K562 (cell line): Measurements from ENCODE around the gene EGFL6. TPM values are rescaled to one million over a fixed set of nuclear protein-coding genes. Genes with fewer than 3 reads are reported as not detected.

Source experiments
- ATAC-seq: fragments of 200-7000 bp; cut with Tn5 transposase; 3 replicates; pipeline ENCODE4 v1.9.1; 2020; ENCODE audit warnings: moderate library complexity
- BruUV-seq: library from RNA; stranded (reverse); fragments of 400-500 nt; replicated peaks from 2 replicates; lab custom pipeline; 2021; lab: Mats Ljungman, UMichigan
- CTCF ChIA-PET: fragments of 300-600 bp; formaldehyde crosslinking; extraction: SDS; loops from one replicate; lab custom pipeline; 2021; ENCODE audit warnings: low intra/inter-chr PET ratio; lab: Yijun Ruan, JAX
- POLR2A ChIA-PET: fragments of 300-600, 350-650 bp; sonication (Branson Sonifier 250); formaldehyde crosslinking; extraction: SDS; loops from one replicate; lab custom pipeline; 2021; ENCODE audit warnings: antibody characterized with exemption, inconsistent platforms; lab: Yijun Ruan, JAX
- DNase-seq, 4 experiments: peaks; one replicate each; pipeline versions ENCODE4 v3.0.0 to v3.0.0-alpha.2; 2011 to 2018; ENCODE audit warnings: low spot score in 3 of 4, mixed read lengths in 3 of 4; ENCODE audit errors: extremely low read depth in 1 of 4
- FAIRE-seq: peaks from 2 replicates; lab custom pipeline; 2011; peaks lifted over from hg19 to GRCh38; lab: Jason Lieb, UNC
- H2AFZ ChIP-seq: 2 replicates; pipeline ENCODE4 v1.6.0; 2011; ENCODE audit warnings: low read depth, low read length, control low read depth, inconsistent platforms
- H3K27ac ChIP-seq: fragments of 200-600 bp; 3 replicates; pipeline ENCODE4 v1.8.0; 2011; ENCODE audit warnings: low read depth, mild to moderate bottlenecking, control low read depth, inconsistent platforms, low read length, moderate library complexity, mixed read lengths; ENCODE audit errors: extremely low read depth
- H3K27me3 ChIP-seq, 2 experiments: fragments of 300-600 bp in 1 of 2; 2 replicates in 1 of 2; 3 replicates in 1 of 2; pipeline versions ENCODE4 v1.6.0 to v1.8.0; 2011; ENCODE audit warnings: inconsistent platforms in 2 of 2, low read length in 2 of 2, mild to moderate bottlenecking in 1 of 2, mixed read lengths in 1 of 2, moderate library complexity in 1 of 2; ENCODE audit not compliant: control insufficient read depth in 2 of 2, insufficient read depth in 2 of 2
- H3K36me3 ChIP-seq: fragments of 300-600 bp; 3 replicates; pipeline ENCODE4 v1.8.0; 2011; ENCODE audit warnings: mild to moderate bottlenecking, low read length, inconsistent platforms; ENCODE audit not compliant: control insufficient read depth, insufficient read depth
- H3K4me1 ChIP-seq, 2 experiments: fragments of 200-600 bp in 1 of 2; replicated peaks in 1 of 2; 2 replicates in 1 of 2; 3 replicates in 1 of 2; pipeline versions ENCODE4 v1.5.1 to v1.8.0; 2011; ENCODE audit warnings: inconsistent platforms in 2 of 2, low read length in 2 of 2, mild to moderate bottlenecking in 1 of 2, mixed read lengths in 1 of 2, moderate library complexity in 1 of 2; ENCODE audit not compliant: control insufficient read depth in 2 of 2, insufficient read depth in 2 of 2
- H3K4me2 ChIP-seq: 2 replicates; pipeline ENCODE4 v1.6.1; 2011; ENCODE audit warnings: low read length, control low read depth, inconsistent platforms, mixed read lengths; ENCODE audit not compliant: insufficient read depth
- H3K4me3 ChIP-seq: fragments of 200-600 bp; sonication (generic), shearing (Covaris generic); 2 replicates; pipeline ENCODE4 v1.5.1; 2016; ENCODE audit warnings: control low read depth, inconsistent platforms
- H3K79me2 ChIP-seq: fragments of 200-600 bp; 3 replicates; pipeline ENCODE4 v1.8.0; 2011; ENCODE audit warnings: low read length, inconsistent platforms; ENCODE audit not compliant: control insufficient read depth, insufficient read depth
- H3K9ac ChIP-seq, 2 experiments: 2 replicates each; pipeline versions ENCODE4 v1.6.0 to v1.6.1; 2011; ENCODE audit warnings: low read depth in 2 of 2, low read length in 2 of 2, control low read depth in 1 of 2, inconsistent platforms in 1 of 2, mild to moderate bottlenecking in 1 of 2, mixed read lengths in 1 of 2; ENCODE audit not compliant: insufficient read depth in 1 of 2
- H3K9me1 ChIP-seq: one replicate; pipeline ENCODE4 v1.6.0; 2011; ENCODE audit warnings: inconsistent platforms, mild to moderate bottlenecking, low read length, moderate library complexity; ENCODE audit not compliant: control insufficient read depth, insufficient read depth
- H3K9me3 ChIP-seq: replicated peaks from 2 replicates; pipeline ENCODE4 v1.5.1; 2011; ENCODE audit warnings: low read depth, low read length, inconsistent platforms; ENCODE audit not compliant: control insufficient read depth, insufficient read depth
- H4K20me1 ChIP-seq: replicated peaks from 2 replicates; pipeline ENCODE4 v1.6.1; 2011; ENCODE audit warnings: low read length, inconsistent platforms, mixed read lengths; ENCODE audit not compliant: control insufficient read depth, insufficient read depth
- ATF7 ChIP-seq: fragments of 450-650 bp; IDR thresholded peaks from 2 replicates; pipeline ENCODE4 v1.7.1; 2014; ENCODE audit warnings: mild to moderate bottlenecking, moderate library complexity
- PHF8 ChIP-seq: fragments of 200-600 bp; sonication (generic); IDR thresholded peaks from 2 replicates; pipeline ENCODE4 v1.6.1; 2012; ENCODE audit warnings: mixed run types, mild to moderate bottlenecking, inconsistent platforms, low read length, moderate library complexity, borderline replicate concordance
- RBM22 ChIP-seq: fragments of 200-400 bp; formaldehyde crosslinking; IDR thresholded peaks from 2 replicates; pipeline ENCODE4 v1.6.1; 2018; ENCODE audit warnings: low read length, low read depth; ENCODE audit not compliant: poor library complexity, severe bottlenecking
- SREBF1 ChIP-seq: fragments of 150-350 bp; IDR thresholded peaks from 2 replicates; pipeline ENCODE4 v1.6.1; 2014; ENCODE audit warnings: antibody characterized with exemption, low read depth, low read length, borderline replicate concordance
- TAF9B ChIP-seq: fragments of 450-650 bp; IDR thresholded peaks from 2 replicates; pipeline ENCODE4 v1.6.1; 2018; ENCODE audit warnings: mild to moderate bottlenecking; ENCODE audit not compliant: partially characterized antibody
- ZBTB11 ChIP-seq, 3 experiments: fragments of 200-800 bp in 1 of 3; fragments of 250-450 bp in 1 of 3; fragments of 450-650 bp in 1 of 3; sonication (Bioruptor Pico) in 1 of 3; sonication (Bioruptor generic) in 1 of 3; formaldehyde crosslinking in 1 of 3; IDR thresholded peaks; 2 replicates each; pipeline versions ENCODE4 v1.6.1 to v1.8.0; 2016 to 2022; ENCODE audit warnings: mild to moderate bottlenecking in 2 of 3, missing genetic modification characterization in 2 of 3, missing compliant biosample characterization in 1 of 3, moderate library complexity in 1 of 3
- ZC3H4 ChIP-seq: sonication (generic); formaldehyde crosslinking; IDR thresholded peaks from 2 replicates; pipeline ENCODE4 v1.9.0; 2021; ENCODE audit warnings: missing genetic modification reagents, borderline replicate concordance
- ZNF277 ChIP-seq: fragments of 250-450 bp; sonication (Bioruptor Pico); IDR thresholded peaks from 2 replicates; pipeline ENCODE4 v1.8.0; 2022; ENCODE audit warnings: inconsistent platforms, mild to moderate bottlenecking, moderate library complexity, borderline replicate concordance
- ZNF583 ChIP-seq: fragments of 250-450 bp; sonication (Bioruptor Pico); IDR thresholded peaks from 2 replicates; pipeline ENCODE4 v1.4.0; 2020
- ZNF589 ChIP-seq: fragments of 200-800 bp; sonication (Bioruptor generic); IDR thresholded peaks from 2 replicates; pipeline ENCODE4 v1.6.1; 2016; ENCODE audit warnings: low read depth, missing genetic modification characterization, missing compliant biosample characterization
- WGBS: fragments of 100-300 bp; shearing (Covaris generic); methylation state at CpG from one replicate; pipeline ENCODE4 v1.1.6; 2016; ENCODE audit warnings: low coverage, mixed read lengths; ENCODE audit not compliant: insufficient coverage; ENCODE audit errors: missing lambda C conversion rate; 5-methylcytosine and 5-hydroxymethylcytosine counted together
- in situ Hi-C: fragments of 300-500 bp; cut with MboI; formaldehyde crosslinking; loops from 4 replicates; pipeline ENCODE4 v1.15.0; 2018; ENCODE audit warnings: inconsistent platforms, mixed read lengths
- intact Hi-C: fragments of 100-400 bp; cut with micrococcal nuclease; formaldehyde crosslinking; loops from 2 replicates; pipeline ENCODE4 v1.14.2; 2022
- polyA plus RNA-seq, 8 experiments: library from polyadenylated mRNA; depleted of rRNA in 4 of 8; stranded (reverse) in 5 of 8; unstranded in 3 of 8; fragments of >200 nt; fragmentation: Nextera tagmentation in 2 of 8; fragmentation: Illumina TruSeq in 1 of 8; extraction: Ambion mirVana in 2 of 8; extraction: Trizol in 1 of 8; gene quantifications; 2 replicates each; pipeline versions ENCODE4 v1.2.1 to v1.2.3, GENCODE V29; 2011 to 2014; ENCODE audit warnings: inconsistent platforms in 1 of 8, missing spikeins in 1 of 8
- total RNA-seq, 7 experiments: library from RNA; depleted of rRNA in 6 of 7; stranded (reverse); fragments of >200 nt in 6 of 7; fragmentation: Illumina TruSeq in 2 of 7; extraction: Trizol in 2 of 7; gene quantifications; 2 replicates each; pipeline versions ENCODE4 v1.2.1 to v1.2.3, GENCODE V29; 2011 to 2021; ENCODE audit warnings: low replicate concordance in 1 of 7

EGFL6 gene
- total and polyA plus RNA-seq, 9 of the 15 experiments (the other 6 are each of a cell fraction or from before 2014, with no cell fraction given): 0.01 TPM; not detected in 8

- Histone ChIP-seq H3K9me3 (peaks cover 3% of the 10 kb centered on the region; the same call in 1 of the 2 replicates), H3K4me1 (no peaks in the 10 kb centered on the region), H3K4me3 (no peak overlapping the region), H3K4me2 (no peak overlapping the region), H2AFZ (no peak overlapping the region), H3K27me3 (no peaks in the 10 kb centered on the region; a peak in 1 of 5 replicates), H3K9me1 (no peaks in the 10 kb centered on the region), H3K9ac (no peak overlapping the region), H3K36me3 (no peaks in the 10 kb centered on the region), H3K27ac (no peak overlapping the region), H3K79me2 (no peaks in the 10 kb centered on the region), H4K20me1 (no peaks in the 10 kb centered on the region)
- in situ Hi-C loops: no loop called here
- TF ChIP-seq ZNF589 (CRISPR knock-in tag) (no peak), ATF7 (no peak), SREBF1 (no peak), RBM22 (no peak), ZC3H4 (no peak), ZBTB11 (CRISPR knock-in tag; IDR thresholded peaks at IDR 0.05) (no peak), ZNF277 (CRISPR knock-in tag) (no peak), TAF9B (no peak), ZNF583 (CRISPR knock-in tag) (no peak), PHF8 (no peak)
- intact Hi-C loops: no loop called here
- no peak for ATAC-seq
- no peak for FAIRE-seq
- WGBS: 6% methylated on average over 8 of the region's 8 CpGs
- ChIA-PET POLR2A (no interaction called here), CTCF (no interaction called here)
- no TSS peak for BruUV-seq
- no peak for DNase-seq
Measured at GRCh38 chrX:13627306-13627705, 57.9 kb downstream of the EGFL6 start.
